GM21360 (cell line): ENCODE measurements around the gene BET1.

Experiments used
- ATAC-seq: cut with Tn5 transposase; IDR thresholded peaks from one replicate; pipeline ENCODE4 v1.9.1; 2021; ENCODE audit warnings: mild to moderate bottlenecking, moderate library complexity; ENCODE audit not compliant: unreplicated experiment

Gene BET1

DNA sequence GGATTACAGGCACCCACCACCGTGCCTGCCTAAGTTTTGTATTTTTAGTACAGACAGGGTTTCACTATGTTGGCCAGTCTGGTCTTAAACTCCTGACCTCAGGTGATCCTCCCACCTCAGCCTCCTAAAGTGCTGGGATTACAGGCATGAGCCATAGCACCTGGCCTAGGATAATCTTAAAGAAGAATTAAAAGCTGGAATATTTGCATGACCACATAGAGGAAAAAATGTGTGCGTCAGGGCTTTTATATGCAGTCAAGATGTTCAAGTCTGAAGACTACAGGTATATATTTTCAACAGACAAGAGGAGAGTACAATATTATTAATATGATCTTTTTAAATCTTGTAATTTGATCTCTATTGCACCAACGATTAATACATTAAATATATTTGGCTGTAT lies 43.2 kb downstream of the BET1 start:
- ATAC-seq = no peak

DNA sequence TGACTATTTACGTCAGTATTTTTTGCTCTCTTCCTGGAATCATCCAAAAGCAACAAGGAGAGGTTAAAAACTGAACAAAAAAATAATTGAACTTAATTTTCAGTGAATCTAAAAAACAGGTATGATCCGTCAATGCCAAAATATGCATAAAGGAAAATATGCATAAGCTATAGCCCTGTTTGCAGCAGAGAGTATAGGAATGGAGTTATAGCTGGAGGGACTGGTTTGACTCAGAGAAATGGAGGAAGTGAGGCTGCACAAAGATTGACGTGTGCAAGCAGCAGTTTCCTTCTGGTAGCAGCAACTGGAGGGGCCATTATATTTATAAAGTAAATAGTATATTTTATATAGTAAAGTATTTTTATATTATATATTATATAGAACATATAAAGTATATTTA lies 45.5 kb downstream of the BET1 start:
- no peak for ATAC-seq

GRCh38 chr7:93958216-93958615 lies 45.9 kb downstream of the BET1 start:
- no peak for ATAC-seq

DNA sequence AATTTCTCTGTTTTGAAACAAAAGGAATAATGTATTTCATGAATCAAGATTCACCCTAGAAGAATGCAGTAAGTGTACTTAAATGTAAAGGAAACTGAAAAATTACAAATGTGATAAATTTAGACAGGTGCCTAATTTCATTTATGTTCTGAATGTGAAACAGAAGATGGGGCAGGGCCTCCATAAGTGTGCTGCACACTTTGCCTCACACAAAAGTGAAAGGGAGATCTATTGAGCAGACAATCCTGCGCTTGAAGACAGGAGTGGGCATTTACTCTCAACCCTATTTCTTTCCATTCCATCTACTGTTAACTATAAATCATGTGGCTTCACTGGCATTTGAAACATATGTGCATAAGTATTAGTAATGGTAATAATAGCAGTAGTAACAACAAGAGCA lies 46.4 kb downstream of the BET1 start:
- ATAC-seq = peak; percentile 50

- ATAC-seq = peak; percentile 83
Measured at GRCh38 chr7:93955304-93955703, 48.9 kb downstream of the BET1 start.

DNA sequence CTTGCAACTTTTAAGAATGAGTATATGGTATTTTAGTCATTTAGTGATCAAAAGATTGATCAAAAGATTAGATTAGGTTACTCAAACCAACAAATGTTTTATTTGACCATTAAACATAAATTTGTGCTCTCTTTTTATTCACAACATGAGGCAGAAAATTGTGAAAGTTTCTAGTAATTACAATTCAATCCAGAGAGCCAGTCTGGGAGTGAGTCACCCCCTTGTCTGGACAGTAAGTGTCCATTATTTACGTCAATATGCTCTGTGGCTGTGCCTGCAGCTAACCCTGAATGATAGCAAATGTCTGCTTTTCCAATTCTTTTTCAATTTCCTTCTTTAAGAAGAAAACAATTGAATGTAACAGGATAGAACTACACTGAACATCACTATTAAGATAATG lies 54.7 kb downstream of the BET1 start:
- ATAC-seq = no peak

- ATAC-seq = no peak
Measured at GRCh38 chr7:93948873-93949272, 55.3 kb downstream of the BET1 start.

- ATAC-seq = no peak
Measured at GRCh38 chr7:93948106-93948505, 56.0 kb downstream of the BET1 start.

DNA sequence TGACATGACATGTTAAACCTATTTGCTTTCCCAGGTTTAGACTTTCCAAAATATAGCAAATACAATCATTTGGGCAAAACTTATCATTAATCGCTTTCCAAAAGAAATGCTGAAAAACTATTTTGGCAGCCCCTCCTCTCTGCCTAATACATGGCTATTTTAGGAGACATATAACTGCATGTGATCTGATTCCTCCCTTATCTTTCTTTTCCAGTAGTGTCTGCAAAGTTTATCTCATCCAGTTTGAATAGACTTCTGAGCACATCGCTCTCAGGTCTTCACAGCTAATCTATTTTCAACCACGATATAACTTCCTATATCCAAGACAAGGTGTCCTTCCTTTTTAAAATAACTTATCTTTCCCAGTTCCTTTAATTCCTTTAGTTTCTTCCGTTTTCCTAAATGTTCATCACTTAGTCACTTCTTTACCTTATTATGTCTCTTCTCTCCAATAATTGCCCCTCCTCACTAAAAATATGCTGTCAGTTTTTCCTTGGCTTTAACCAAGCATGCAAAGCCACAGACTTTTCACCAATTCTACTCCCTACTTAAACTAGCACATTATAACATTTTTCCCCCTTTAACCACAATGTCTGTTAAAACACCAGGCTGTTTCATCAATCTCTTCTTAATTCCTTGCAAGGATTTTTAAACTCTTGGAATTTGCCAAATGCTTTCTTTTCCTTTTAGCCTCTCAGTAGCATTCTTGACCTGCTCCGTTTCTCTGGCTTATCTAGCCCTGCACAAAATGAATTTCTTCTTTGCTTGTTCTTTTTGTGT lies 58.2 kb downstream of the BET1 start:
- no peak for ATAC-seq

GRCh38 chr7:93945083-93945482 lies 59.1 kb downstream of the BET1 start:
- no peak for ATAC-seq

DNA sequence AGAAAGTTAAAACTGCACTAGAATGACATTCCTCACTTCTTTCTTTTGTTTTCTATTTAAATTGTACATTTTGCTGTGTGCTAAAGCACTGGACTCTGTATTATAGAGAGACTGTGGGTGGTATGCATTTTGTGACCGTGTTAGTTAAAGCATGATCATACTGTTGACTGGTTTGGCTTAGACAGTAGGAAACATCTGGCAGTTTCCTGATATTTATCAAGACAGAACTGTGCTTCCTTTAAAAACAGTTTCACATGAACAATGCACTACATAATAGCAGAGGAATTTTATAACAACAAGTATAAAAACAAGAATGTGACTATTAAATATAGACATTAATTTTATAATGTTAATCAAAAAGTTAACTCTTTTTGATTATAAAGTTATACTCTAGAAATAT lies 59.5 kb downstream of the BET1 start:
- ATAC-seq = no peak

DNA sequence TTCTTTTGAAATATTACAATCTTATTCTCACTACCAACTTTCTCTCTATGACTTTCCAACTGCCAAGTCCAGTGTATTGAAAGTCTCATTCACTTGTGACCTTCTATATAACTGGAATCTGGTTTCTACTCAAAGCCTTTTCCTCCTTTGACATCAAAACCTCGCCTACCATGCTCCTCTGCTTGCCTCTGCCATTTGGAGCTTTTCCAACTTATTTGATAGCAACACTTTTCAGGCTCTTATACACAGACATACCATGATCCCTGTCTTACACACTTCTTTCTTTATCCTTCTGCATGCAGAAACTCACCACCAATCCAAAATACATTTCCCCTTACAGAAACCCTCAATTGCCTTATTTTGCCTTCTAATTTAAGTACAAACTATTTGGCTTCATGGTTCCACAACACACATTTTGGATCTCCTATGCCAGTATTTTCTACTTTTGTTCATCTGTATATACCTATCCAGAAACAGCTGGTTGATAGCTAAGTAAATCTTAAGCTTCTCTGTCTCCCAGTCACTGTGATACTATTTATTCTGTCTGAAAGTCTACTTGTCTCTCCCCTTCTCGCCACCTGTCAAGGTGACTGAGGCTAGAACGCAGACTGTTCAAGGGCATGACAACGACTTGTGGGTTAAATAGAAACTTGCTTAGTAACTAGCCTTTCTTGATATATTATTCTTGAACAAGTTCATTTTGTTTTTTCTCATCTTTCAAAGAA lies 60.2 kb downstream of the BET1 start:
- no peak for ATAC-seq
